GM12873 (cell line): ENCODE measurements around the gene EMILIN1.

ENCODE experiments used
- TF ChIP-seq, protein P1 (sequence below): IDR thresholded peaks from 2 replicates; pipeline ENCODE4 v1.5.1; 2012; ENCODE audit warnings: low read depth, mild to moderate bottlenecking, moderate library complexity, low read length, control low read depth; ENCODE audit not compliant: insufficient read depth; ENCODE audit errors: missing control alignments

Gene EMILIN1

DNA sequence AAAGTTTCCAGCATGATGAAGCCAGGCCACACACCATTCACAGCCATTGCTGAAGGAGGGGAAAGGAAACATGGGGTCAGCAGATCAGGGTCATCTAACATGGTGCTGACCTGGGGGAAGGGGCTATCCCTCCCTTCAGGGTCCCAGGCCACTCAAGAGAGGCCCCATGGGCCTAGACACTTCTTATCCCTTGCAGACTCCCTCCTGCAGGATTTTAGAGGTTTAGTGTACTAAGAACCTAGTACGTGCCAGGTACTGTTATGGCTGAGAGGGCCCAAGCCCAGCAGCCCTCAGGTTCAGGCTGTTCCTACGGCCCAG lies 17.0 kb downstream of the EMILIN1 start:
- TF ChIP-seq, protein P1, sequence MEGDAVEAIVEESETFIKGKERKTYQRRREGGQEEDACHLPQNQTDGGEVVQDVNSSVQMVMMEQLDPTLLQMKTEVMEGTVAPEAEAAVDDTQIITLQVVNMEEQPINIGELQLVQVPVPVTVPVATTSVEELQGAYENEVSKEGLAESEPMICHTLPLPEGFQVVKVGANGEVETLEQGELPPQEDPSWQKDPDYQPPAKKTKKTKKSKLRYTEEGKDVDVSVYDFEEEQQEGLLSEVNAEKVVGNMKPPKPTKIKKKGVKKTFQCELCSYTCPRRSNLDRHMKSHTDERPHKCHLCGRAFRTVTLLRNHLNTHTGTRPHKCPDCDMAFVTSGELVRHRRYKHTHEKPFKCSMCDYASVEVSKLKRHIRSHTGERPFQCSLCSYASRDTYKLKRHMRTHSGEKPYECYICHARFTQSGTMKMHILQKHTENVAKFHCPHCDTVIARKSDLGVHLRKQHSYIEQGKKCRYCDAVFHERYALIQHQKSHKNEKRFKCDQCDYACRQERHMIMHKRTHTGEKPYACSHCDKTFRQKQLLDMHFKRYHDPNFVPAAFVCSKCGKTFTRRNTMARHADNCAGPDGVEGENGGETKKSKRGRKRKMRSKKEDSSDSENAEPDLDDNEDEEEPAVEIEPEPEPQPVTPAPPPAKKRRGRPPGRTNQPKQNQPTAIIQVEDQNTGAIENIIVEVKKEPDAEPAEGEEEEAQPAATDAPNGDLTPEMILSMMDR, result no peak

DNA sequence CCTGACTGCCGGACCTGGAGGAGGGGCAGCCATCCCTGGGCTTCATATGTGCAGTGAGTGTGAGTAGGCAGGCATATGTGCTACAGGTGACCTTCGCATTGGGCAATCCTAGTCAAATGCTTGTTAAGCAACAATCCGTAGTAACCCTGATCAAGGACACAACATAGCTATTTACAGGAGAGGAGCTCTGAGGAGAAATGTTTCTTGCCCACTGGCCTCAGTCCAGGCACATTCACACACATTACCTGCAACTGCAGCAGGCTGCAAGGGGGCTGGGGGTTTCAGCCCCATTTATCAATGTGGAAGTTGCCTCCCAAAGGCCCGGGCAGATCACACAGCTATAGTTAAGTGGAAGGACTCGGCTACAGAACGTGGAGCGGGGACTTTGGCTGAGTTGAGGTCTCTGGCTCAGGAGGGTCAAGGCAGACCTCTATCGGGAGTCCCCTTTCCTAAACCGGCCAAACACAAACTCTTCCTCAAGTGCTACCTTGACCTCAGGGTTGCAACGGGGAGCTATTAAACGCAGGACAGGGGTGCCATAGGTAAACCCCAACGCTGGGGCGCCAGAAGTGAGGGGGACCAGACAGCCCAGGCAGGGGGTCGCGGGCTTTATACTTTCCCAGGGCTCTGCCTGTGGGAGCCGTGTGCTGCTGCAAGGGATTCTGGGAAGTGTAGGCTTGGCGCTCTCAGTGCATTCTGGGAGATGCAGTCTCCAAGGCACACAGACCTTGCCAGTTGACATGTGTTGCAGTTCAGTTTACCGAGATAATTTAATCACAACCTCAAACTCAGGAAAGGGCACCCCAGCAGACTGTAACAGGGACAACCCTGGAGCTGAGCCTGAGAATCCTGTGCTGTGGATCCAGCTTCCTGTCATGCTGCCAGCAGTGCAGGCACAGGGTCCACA lies 17.6 kb downstream of the EMILIN1 start:
- TF ChIP-seq, protein P1, result no peak

DNA sequence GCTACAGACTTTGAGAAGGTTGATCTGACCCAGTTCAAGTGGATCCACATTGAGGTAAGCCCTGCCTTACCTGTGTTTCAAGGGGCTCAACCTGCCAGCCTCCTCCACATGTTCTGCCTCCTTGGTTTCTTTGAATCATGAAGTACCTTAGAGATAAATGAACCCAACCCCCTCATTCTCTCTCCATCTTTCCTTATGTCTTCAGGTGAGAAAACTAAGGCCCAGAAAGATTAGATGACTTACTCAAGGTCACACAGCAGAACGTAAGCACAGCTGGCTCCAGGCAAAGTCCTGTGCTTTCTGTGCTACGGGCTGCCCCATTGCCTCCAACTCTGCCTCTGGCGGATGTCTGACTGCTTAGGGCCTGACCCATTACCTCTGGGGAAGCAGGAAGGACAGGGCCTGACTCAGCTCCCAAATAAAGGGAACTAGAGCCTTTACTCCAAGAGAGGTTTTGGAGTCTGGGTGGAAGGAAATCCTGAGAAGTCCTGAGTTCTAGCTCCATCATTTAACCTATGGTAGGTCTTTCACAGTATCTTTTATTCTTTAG lies 18.4 kb downstream of the EMILIN1 start:
- TF ChIP-seq, protein P1, result no peak

DNA sequence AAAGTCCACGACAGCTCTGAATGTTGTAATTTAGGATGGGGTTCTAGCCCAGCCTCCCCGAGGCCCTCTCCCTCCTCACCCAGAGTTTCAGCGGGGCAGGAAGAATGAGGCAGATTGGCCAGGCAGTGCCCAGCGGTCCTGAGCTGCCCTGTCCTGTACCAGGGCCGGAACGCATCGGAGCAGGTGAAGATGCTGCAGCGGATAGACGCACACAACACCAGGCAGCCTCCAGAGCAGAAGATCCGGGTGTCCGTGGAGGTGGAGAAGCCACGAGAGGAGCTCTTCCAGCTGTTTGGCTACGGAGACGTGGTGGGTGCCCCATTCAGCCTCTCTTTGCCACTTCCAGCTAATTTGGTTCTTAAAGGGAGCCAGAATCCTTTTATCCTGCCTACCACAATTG lies 18.9 kb downstream of the EMILIN1 start:
- TF ChIP-seq, protein P1, result no peak

DNA sequence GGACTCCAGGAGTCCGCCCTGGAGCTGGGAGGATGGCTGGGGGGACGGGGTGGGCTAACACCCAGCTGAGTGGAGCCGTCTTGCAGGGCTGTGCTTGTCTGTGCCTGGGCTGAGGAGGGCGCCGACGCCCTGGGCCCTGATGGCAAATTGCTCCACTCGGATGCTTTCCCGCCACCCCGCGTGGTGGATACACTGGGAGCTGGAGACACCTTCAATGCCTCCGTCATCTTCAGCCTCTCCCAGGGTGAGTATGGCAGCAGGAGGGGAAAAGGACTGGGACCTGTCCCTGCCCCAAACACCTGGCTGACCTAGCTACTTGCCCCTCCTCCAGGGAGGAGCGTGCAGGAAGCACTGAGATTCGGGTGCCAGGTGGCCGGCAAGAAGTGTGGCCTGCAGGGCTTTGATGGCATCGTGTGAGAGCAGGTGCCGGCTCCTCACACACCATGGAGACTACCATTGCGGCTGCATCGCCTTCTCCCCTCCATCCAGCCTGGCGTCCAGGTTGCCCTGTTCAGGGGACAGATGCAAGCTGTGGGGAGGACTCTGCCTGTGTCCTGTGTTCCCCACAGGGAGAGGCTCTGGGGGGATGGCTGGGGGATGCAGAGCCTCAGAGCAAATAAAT lies 21.0 kb downstream of the EMILIN1 start:
- TF ChIP-seq, protein P1, result no peak

DNA sequence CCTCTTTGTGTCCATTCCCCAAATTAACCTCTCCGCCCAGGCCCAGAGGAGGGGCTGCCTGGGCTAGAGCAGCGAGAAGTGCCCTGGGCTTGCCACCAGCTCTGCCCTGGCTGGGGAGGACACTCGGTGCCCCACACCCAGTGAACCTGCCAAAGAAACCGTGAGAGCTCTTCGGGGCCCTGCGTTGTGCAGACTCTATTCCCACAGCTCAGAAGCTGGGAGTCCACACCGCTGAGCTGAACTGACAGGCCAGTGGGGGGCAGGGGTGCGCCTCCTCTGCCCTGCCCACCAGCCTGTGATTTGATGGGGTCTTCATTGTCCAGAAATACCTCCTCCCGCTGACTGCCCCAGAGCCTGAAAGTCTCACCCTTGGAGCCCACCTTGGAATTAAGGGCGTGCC lies 21.6 kb downstream of the EMILIN1 start:
- TF ChIP-seq, protein P1, result no peak

DNA sequence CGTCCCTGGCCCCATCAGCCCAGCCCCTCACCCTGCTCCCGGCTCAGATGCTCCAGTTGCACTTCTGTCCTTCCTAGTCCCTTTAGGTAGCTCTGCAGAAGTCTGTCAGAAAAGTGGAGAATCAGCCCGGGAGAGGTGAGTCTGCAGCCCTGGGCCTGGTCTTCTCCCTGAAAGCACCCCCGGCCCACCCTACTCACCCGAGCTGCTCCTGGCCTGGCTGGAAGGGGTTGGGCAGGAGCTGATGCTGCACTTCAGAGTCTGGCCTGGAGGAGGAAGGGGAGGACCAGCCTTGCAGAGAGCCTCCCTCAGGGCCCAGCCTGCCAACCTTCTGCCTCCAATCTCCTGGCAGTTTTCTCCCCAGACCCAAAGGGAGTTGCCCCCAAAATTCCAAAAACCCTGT lies 23.9 kb downstream of the EMILIN1 start:
- TF ChIP-seq, protein P1, result no peak
